Neutrophil (primary cell): ENCODE measurements around the gene MRPL18.

Source experiments
- H3K27ac ChIP-seq: fragments of 200-600 bp; sonication (generic); 2 replicates; pipeline ENCODE4 v1.5.1; 2016; ENCODE audit warnings: mild to moderate bottlenecking, moderate library complexity
- H3K27me3 ChIP-seq: fragments of 200-600 bp; sonication (generic); 2 replicates; pipeline ENCODE4 v1.6.0; 2016; ENCODE audit warnings: mild to moderate bottlenecking
- H3K36me3 ChIP-seq: fragments of 200-600 bp; sonication (generic); 2 replicates; pipeline ENCODE4 v1.5.1; 2017
- H3K4me1 ChIP-seq, 2 experiments: fragments of 200-600 bp in 1 of 2; sonication (generic) in 1 of 2; 1 replicate in 1 of 2; 2 replicates in 1 of 2; pipeline versions ENCODE4 v1.5.1 to v1.6.1; 2013 to 2016; ENCODE audit warnings: low read depth in 1 of 2, low read length in 1 of 2, mild to moderate bottlenecking in 1 of 2, moderate library complexity in 1 of 2; ENCODE audit not compliant: control insufficient read depth in 1 of 2, insufficient read depth in 1 of 2
- H3K4me3 ChIP-seq, 2 experiments: fragments of 200-600 bp in 1 of 2; sonication (generic) in 1 of 2; 1 replicate in 1 of 2; 2 replicates in 1 of 2; pipeline ENCODE4 v1.5.1; 2013 to 2016; ENCODE audit warnings: low read depth in 1 of 2, low read length in 1 of 2, mild to moderate bottlenecking in 1 of 2, moderate library complexity in 1 of 2
- H3K9me3 ChIP-seq: fragments of 200-600 bp; sonication (generic); 2 replicates; pipeline ENCODE4 v1.5.1; 2016
- TF ChIP-seq, protein P1 (sequence below): fragments of 200-600 bp; sonication (generic); IDR thresholded peaks from 2 replicates; pipeline ENCODE4 v1.5.1; 2016; ENCODE audit warnings: antibody characterized with exemption

Gene MRPL18

DNA sequence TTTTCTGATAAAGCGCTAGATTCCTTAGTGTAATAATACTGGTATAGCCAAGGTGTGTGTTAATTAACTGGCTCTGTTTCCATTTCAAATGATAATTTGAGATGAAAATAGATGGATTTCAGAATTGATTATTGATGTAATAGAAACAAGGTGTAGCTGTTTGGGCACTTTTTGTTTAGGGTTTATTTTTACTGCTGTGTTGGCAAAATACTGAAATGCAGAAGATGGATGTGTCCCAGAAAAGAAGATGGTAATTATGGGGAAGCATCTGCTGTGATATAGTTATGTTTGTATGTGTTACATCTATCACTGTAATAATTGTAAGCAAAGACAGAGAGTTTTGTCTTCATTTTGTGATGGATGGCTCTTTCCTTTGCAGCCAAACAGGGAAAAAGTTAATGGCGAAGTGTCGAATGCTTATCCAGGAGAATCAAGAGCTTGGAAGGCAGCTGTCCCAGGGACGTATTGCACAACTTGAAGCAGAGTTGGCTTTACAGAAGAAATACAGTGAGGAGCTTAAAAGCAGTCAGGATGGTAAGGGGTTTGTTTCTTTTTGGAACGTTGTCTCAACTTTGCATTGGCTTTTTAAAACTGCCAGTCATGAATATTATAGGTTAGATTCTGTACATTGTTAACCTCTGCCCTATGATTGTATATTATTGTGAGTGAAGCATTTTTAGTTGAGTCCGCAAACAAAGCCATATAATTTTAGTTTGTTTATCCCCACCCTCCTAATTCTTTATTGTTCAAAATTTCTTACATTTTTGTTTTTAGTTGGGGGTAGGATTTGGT, 37.0 kb upstream of the MRPL18 start:
- TF ChIP-seq, protein P1, sequence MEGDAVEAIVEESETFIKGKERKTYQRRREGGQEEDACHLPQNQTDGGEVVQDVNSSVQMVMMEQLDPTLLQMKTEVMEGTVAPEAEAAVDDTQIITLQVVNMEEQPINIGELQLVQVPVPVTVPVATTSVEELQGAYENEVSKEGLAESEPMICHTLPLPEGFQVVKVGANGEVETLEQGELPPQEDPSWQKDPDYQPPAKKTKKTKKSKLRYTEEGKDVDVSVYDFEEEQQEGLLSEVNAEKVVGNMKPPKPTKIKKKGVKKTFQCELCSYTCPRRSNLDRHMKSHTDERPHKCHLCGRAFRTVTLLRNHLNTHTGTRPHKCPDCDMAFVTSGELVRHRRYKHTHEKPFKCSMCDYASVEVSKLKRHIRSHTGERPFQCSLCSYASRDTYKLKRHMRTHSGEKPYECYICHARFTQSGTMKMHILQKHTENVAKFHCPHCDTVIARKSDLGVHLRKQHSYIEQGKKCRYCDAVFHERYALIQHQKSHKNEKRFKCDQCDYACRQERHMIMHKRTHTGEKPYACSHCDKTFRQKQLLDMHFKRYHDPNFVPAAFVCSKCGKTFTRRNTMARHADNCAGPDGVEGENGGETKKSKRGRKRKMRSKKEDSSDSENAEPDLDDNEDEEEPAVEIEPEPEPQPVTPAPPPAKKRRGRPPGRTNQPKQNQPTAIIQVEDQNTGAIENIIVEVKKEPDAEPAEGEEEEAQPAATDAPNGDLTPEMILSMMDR = no peak
- peaks cover 95% of the 10 kb centered on the region for H3K36me3 ChIP-seq

DNA sequence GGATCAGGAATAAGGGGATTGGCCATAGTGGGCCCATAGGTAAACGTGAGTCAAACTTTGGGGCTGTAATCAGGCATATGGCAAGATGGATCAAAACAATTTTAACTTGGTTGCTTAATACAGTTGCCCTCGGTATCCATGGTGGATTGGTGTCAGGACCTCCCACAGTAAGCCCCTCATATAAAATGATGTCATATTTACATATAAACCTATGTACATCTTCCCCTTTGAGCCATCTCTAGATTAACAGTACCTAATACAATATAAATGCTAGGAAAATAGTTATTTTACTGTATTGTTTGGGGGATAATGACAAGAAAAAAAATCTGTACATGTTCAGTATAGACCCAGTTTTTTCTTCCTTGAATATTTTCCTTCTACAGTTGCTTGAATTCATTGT, 35.9 kb upstream of the MRPL18 start:
- Histone ChIP-seq H3K9me3 (no peaks in the 10 kb centered on the region), H3K4me3 (no peak overlapping the region), H3K36me3 (peaks cover 89% of the 10 kb centered on the region), H3K4me1 (no peaks in the 10 kb centered on the region), H3K27ac (no peak overlapping the region), H3K27me3 (no peaks in the 10 kb centered on the region)
- TF ChIP-seq, protein P1 = no peak

More for the DNA sequence above, 37.0 kb upstream of the MRPL18 start:
- Histone ChIP-seq H3K9me3 (no peaks in the 10 kb centered on the region), H3K27ac (peak overlapping the region; percentile 39), H3K4me1 (no peaks in the 10 kb centered on the region), H3K27me3 (no peaks in the 10 kb centered on the region), H3K4me3 (no peak overlapping the region)

DNA sequence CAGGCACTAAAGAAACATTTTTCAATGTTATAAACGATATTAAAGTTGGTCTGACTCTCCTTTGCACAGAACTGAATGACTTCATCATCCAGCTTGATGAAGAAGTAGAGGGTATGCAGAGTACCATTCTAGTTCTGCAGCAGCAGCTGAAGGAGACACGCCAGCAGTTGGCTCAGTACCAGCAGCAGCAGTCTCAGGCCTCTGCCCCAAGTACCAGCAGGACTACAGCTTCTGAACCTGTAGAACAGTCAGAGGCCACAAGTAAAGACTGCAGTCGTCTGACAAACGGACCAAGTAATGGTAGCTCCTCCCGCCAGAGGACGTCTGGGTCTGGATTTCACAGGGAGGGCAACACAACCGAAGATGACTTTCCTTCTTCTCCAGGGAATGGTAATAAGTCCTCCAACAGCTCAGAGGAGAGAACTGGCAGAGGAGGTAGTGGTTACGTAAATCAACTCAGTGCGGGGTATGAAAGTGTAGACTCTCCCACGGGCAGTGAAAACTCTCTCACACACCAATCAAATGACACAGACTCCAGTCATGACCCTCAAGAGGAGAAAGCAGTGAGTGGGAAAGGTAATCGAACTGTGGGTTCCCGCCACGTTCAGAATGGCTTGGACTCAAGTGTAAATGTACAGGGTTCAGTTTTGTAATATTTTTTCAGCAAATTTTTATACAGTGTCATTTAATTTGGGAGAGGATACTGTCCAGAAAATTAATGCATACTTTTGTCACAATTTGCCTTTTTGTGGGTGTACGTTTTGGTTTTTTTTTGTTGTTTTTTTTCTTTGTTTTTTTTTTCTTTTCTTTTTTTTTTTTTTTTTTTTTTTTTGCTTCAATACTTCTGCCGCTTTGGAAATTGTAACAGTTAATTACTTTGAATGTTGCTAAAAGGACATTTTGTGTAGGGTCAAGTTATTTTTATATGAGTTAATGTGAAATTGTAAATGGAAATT, 35.0 kb upstream of the MRPL18 start:
- peaks cover 81% of the 10 kb centered on the region for H3K36me3 ChIP-seq
- H3K27ac ChIP-seq = peak overlapping the region; percentile 36
- H3K27me3 ChIP-seq = no peaks in the 10 kb centered on the region
- no peaks in the 10 kb centered on the region for H3K9me3 ChIP-seq
- TF ChIP-seq, protein P1 = no peak
- H3K4me3 ChIP-seq = no peak overlapping the region
- H3K4me1 ChIP-seq = no peaks in the 10 kb centered on the region

DNA sequence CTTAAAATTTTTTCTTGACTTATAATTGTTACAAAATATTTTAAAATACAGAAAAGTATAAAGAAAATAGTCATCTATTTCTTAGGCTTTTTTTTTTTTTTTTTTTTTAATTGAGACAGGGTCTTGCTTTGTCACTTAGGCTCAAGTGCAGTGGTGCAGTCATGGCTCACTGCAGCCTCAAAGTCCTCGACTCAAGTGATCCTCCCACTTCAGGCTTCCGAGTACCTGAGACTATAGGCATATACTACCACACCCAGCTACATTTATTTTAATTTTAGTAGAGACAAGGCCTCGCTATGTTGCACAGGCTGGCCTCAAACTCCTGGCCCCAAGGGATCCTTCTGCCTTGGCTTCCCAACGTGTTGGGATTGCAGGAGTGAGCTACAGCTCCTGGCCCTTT, 33.8 kb upstream of the MRPL18 start:
- H3K9me3 ChIP-seq = no peaks in the 10 kb centered on the region
- peaks cover 70% of the 10 kb centered on the region for H3K36me3 ChIP-seq
- H3K4me1 ChIP-seq = peaks cover 9 to 11% of the 10 kb centered on the region in 2 experiments
- peak overlapping the region; percentile 11 for H3K27ac ChIP-seq
- H3K27me3 ChIP-seq = no peaks in the 10 kb centered on the region
- TF ChIP-seq, protein P1 = no peak
- no peak overlapping the region for H3K4me3 ChIP-seq

DNA sequence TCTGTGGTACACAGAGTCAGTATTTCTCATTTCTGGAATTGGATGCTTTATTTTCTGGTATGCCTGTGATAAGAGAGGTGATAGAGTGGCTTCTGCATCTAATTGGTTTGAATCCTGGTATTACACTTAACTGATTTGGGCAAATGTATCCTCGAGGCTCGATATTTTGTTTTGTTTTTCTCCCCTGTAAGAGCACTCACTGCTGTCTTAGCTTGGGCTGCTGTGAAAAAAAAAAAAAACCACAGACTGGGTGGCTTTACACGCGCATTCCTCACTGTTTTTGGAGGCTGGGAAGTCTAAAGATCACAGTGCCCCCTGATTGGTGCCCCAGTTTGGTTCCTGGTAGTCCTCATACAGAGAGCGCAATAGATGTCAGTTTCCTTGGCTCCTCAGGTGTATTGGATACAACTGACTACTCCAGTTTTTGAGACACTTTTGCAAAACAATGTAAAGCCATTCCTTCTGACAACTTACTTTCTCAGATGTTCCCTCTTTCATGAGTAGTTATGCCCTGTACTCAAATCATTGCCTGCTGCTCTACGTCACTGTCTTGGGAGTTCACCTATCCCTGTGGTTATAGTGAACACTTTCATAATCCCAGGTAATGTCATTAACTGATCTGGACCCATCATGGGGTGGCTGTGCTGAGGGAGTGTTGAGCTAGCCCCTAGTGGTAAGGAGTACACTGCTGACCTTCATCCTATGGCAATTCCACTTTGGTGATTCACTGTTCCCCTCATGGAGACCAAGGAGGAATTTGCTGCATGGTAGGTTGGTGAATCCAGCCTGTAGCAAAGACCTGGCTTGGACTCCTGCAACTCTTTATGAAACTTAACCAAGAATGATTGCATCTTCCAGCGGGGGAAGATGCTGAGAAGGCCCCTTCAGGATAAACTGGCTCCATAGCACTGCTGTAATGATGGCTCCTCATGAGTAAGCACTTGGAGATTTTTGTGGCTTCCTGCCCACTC, 32.0 kb upstream of the MRPL18 start:
- no peaks in the 10 kb centered on the region for H3K27me3 ChIP-seq
- H3K9me3 ChIP-seq = no peaks in the 10 kb centered on the region
- TF ChIP-seq, protein P1 = no peak
- peaks cover 19 to 21% of the 10 kb centered on the region in 2 experiments for H3K4me1 ChIP-seq
- no peak overlapping the region for H3K4me3 ChIP-seq
- peak overlapping the region; percentile 27 for H3K27ac ChIP-seq
- peaks cover 52% of the 10 kb centered on the region for H3K36me3 ChIP-seq
